ENCODE results near the gene CLBA1. TPM values are rescaled to one million over a fixed set of nuclear protein-coding genes. Genes with fewer than 3 reads are reported as not detected.

The CLBA1 gene
- total RNA-seq, 4 donors from 2014 or later = 10.1 to 21.0 (median 12.8) TPM

- peaks cover 0 to 60% (median 0%) of the 10 kb centered on the region in 3 donors for H3K36me3 ChIP-seq
- no peak overlapping the region for H3K27ac ChIP-seq
- no peak for DNase-seq (ENCODE audit: low spot score in 2 of 2)
- peaks cover 0 to 18% (median 9%) of the 10 kb centered on the region in 4 donors for H3K4me1 ChIP-seq
- H3K9me3 ChIP-seq = no peaks in the 10 kb centered on the region
- H3K4me3 ChIP-seq = no peak overlapping the region
- TF ChIP-seq POLR2A (IDR thresholded peaks at IDR 0.05) (no peak), EP300 (IDR thresholded peaks at IDR 0.05) (no peak), CTCF (IDR thresholded peaks at IDR 0.05) (no peak)
- WGBS, 2 donors = 86 to 92% methylated on average over 5 to 7 of the region's 7 CpGs
- no peaks in the 10 kb centered on the region for H3K27me3 ChIP-seq
These were observed 4.3 kb downstream of the CLBA1 start for GRCh38 chr14:104989951-104990303.

- no peak overlapping the region for H3K4me3 ChIP-seq
- no peak for DNase-seq (ENCODE audit: low spot score in 2 of 2)
- H3K27me3 ChIP-seq = no peaks in the 10 kb centered on the region
- H3K4me1 ChIP-seq = peaks cover 0 to 5% (median 1%) of the 10 kb centered on the region in 4 donors
- no peak overlapping the region for H3K27ac ChIP-seq
- WGBS, 2 donors = 97 to 98% methylated on average over 34 of the region's 34 CpGs
- H3K9me3 ChIP-seq = no peaks in the 10 kb centered on the region
- peaks cover 0 to 79% (median 2%) of the 10 kb centered on the region in 3 donors for H3K36me3 ChIP-seq
- TF ChIP-seq EP300 (IDR thresholded peaks at IDR 0.05) (no peak), CTCF (IDR thresholded peaks at IDR 0.05) (no peak), POLR2A (IDR thresholded peaks at IDR 0.05) (no peak)
These were observed 6.3 kb downstream of the CLBA1 start for GRCh38 chr14:104991896-104992230.

GRCh38 chr14:104992501-104992900, 6.9 kb downstream of the CLBA1 start:
- TF ChIP-seq CTCF (IDR thresholded peaks at IDR 0.05) (no peak), POLR2A (IDR thresholded peaks at IDR 0.05) (no peak), EP300 (IDR thresholded peaks at IDR 0.05) (no peak)
- WGBS, 2 donors = 93% methylated on average over 11 of the region's 11 CpGs
- Histone ChIP-seq H3K9me3 (no peaks in the 10 kb centered on the region), H3K27ac (no peak overlapping the region), H3K27me3 (no peaks in the 10 kb centered on the region), H3K4me3 (no peak overlapping the region), H3K4me1 (no peaks in the 10 kb centered on the region), H3K36me3 (peaks cover 0 to 79% (median 2%) of the 10 kb centered on the region in 3 donors)
- no peak for DNase-seq (ENCODE audit: low spot score in 2 of 2)

- Histone ChIP-seq H3K27me3 (no peaks in the 10 kb centered on the region), H3K4me3 (no peak overlapping the region), H3K27ac (no peak overlapping the region), H3K9me3 (no peaks in the 10 kb centered on the region), H3K4me1 (no peaks in the 10 kb centered on the region), H3K36me3 (peaks cover 0 to 79% (median 2%) of the 10 kb centered on the region in 3 donors)
- DNase-seq (ENCODE audit: low spot score in 2 of 2) = no peak
- TF ChIP-seq CTCF (IDR thresholded peaks at IDR 0.05) (no peak), EP300 (IDR thresholded peaks at IDR 0.05) (no peak), POLR2A (IDR thresholded peaks at IDR 0.05) (no peak)
- 93 to 95% methylated on average over 12 of the region's 12 CpGs for WGBS, 2 donors
These were observed 7.7 kb downstream of the CLBA1 start for GRCh38 chr14:104993306-104993705.

GRCh38 chr14:104993808-104994591, 8.4 kb downstream of the CLBA1 start:
- H3K27me3 ChIP-seq = no peaks in the 10 kb centered on the region
- 83 to 86% methylated on average over 20 to 22 of the region's 22 CpGs for WGBS, 2 donors
- no peaks in the 10 kb centered on the region for H3K4me1 ChIP-seq
- H3K36me3 ChIP-seq = peaks cover 0 to 84% (median 2%) of the 10 kb centered on the region in 3 donors
- no peak overlapping the region for H3K4me3 ChIP-seq
- TF ChIP-seq POLR2A (IDR thresholded peaks at IDR 0.05) (no peak), CTCF (IDR thresholded peaks at IDR 0.05) (no peak)
- no peaks in the 10 kb centered on the region for H3K9me3 ChIP-seq
- H3K27ac ChIP-seq = no peak overlapping the region
- no peak for DNase-seq (ENCODE audit: low spot score in 2 of 2)
